Stimulated activated CD8-positive, alpha-beta memory T cell treated with anti-CD3 and anti-CD28 coated beads, Interleukin-12 subunit alpha, Interleukin-12 subunit beta, amount 100 ng/mL, for 24 hours (primary cell): ENCODE measurements around the gene AKIP1.

ENCODE experiments used
- DNase-seq: peaks from one replicate; pipeline ENCODE4 v3.0.0-alpha.2; 2020; ENCODE audit errors: extremely low read depth

The AKIP1 gene

GRCh38 chr11:8959546-8960166 is 48.7 kb downstream of the AKIP1 start:
- no peak for DNase-seq

- DNase-seq, result no peak
Observed at GRCh38 chr11:8961401-8961800, 50.4 kb downstream of the AKIP1 start.

- no peak for DNase-seq
Observed at GRCh38 chr11:8962841-8963240, 51.9 kb downstream of the AKIP1 start.

- peak; percentile 52 for DNase-seq
Observed at GRCh38 chr11:8963569-8964323, 52.8 kb downstream of the AKIP1 start.

- DNase-seq, result peak; percentile 68
Observed at GRCh38 chr11:8964324-8965320, 53.6 kb downstream of the AKIP1 start, which contains the start of gene TMEM9B. Gene TMEM9B, minus strand, starts transcription at chr11:8964442. Its CDS starts 129 bp downstream, at chr11:8964313.

GRCh38 chr11:8967184-8967583 is 56.2 kb downstream of the AKIP1 start:
- DNase-seq, result no peak
